ENCODE results near the gene ZNRF1. TPM values are rescaled to one million over a fixed set of nuclear protein-coding genes. Genes with fewer than 3 reads are reported as not detected.

The ZNRF1 gene
- polyA plus RNA-seq, 3 donors: 29.2 to 35.0 (median 33.4) TPM

- no peak for DNase-seq (ENCODE audit: extremely low read depth in 1 of 11, low read depth in 9 of 11, low spot score in 4 of 11)
Observed at GRCh38 chr16:75019586-75019985, 20.8 kb downstream of the ZNRF1 start.

- DNase-seq (ENCODE audit: extremely low read depth in 1 of 11, low read depth in 9 of 11, low spot score in 4 of 11): no peak
Observed at GRCh38 chr16:75021410-75021809, 22.6 kb downstream of the ZNRF1 start.

- no peak for DNase-seq (ENCODE audit: extremely low read depth in 1 of 11, low read depth in 9 of 11, low spot score in 4 of 11)
Observed at GRCh38 chr16:75022567-75022966, 23.7 kb downstream of the ZNRF1 start.

- no peak for DNase-seq (ENCODE audit: extremely low read depth in 1 of 11, low read depth in 9 of 11, low spot score in 4 of 11)
Observed at GRCh38 chr16:75023009-75023408, 24.2 kb downstream of the ZNRF1 start.

GRCh38 chr16:75024182-75024581 lies 25.4 kb downstream of the ZNRF1 start:
- no peak for DNase-seq (ENCODE audit: extremely low read depth in 1 of 11, low read depth in 9 of 11, low spot score in 4 of 11)

- no peak for DNase-seq (ENCODE audit: extremely low read depth in 1 of 11, low read depth in 9 of 11, low spot score in 4 of 11)
Observed at GRCh38 chr16:75024594-75024993, 25.8 kb downstream of the ZNRF1 start.

- no peak for DNase-seq (ENCODE audit: extremely low read depth in 1 of 11, low read depth in 9 of 11, low spot score in 4 of 11)
Observed at GRCh38 chr16:75025761-75026160, 26.9 kb downstream of the ZNRF1 start.

- peak in 6 of 11 donors; percentile 8 to 35 (median 22) for DNase-seq (ENCODE audit: extremely low read depth in 1 of 11, low read depth in 9 of 11, low spot score in 4 of 11)
Observed at GRCh38 chr16:75026239-75026891, 27.5 kb downstream of the ZNRF1 start.

- no peak for DNase-seq (ENCODE audit: extremely low read depth in 1 of 11, low read depth in 9 of 11, low spot score in 4 of 11)
Observed at GRCh38 chr16:75026892-75027391, 28.1 kb downstream of the ZNRF1 start.

- no peak for DNase-seq (ENCODE audit: extremely low read depth in 1 of 11, low read depth in 9 of 11, low spot score in 4 of 11)
Observed at GRCh38 chr16:75027520-75028300, 28.9 kb downstream of the ZNRF1 start.

- no peak for DNase-seq (ENCODE audit: extremely low read depth in 1 of 11, low read depth in 9 of 11, low spot score in 4 of 11)
Observed at GRCh38 chr16:75028544-75029135, 29.8 kb downstream of the ZNRF1 start.

- no peak for DNase-seq (ENCODE audit: extremely low read depth in 1 of 11, low read depth in 9 of 11, low spot score in 4 of 11)
Observed at GRCh38 chr16:75029854-75030253, 31.0 kb downstream of the ZNRF1 start.

GRCh38 chr16:75032655-75033054 lies 33.8 kb downstream of the ZNRF1 start:
- no peak for DNase-seq (ENCODE audit: extremely low read depth in 1 of 11, low read depth in 9 of 11, low spot score in 4 of 11)

GRCh38 chr16:75035410-75035968 lies 36.7 kb downstream of the ZNRF1 start:
- DNase-seq (ENCODE audit: extremely low read depth in 1 of 11, low read depth in 9 of 11, low spot score in 4 of 11): no peak

- no peak for DNase-seq (ENCODE audit: extremely low read depth in 1 of 11, low read depth in 9 of 11, low spot score in 4 of 11)
Observed at GRCh38 chr16:75038036-75038858, 39.4 kb downstream of the ZNRF1 start.

GRCh38 chr16:75039941-75040340 lies 41.1 kb downstream of the ZNRF1 start:
- no peak for DNase-seq (ENCODE audit: extremely low read depth in 1 of 11, low read depth in 9 of 11, low spot score in 4 of 11)

GRCh38 chr16:75042426-75043174 lies 43.8 kb downstream of the ZNRF1 start:
- DNase-seq (ENCODE audit: extremely low read depth in 1 of 11, low read depth in 9 of 11, low spot score in 4 of 11): no peak

- no peak for DNase-seq (ENCODE audit: extremely low read depth in 1 of 11, low read depth in 9 of 11, low spot score in 4 of 11)
Observed at GRCh38 chr16:75043175-75043895, 44.5 kb downstream of the ZNRF1 start.

Measured in renal cortex interstitium (tissue), 11 donors.